WERI-Rb-1 (cell line): Measurements from ENCODE around the gene CADM4.

Source experiments
- DNase-seq: peaks from one replicate; pipeline ENCODE4 v3.0.0-alpha.2; 2020
- H3K27ac ChIP-seq: fragments of 250-450 bp; sonication (Bioruptor Pico); 2 replicates; pipeline ENCODE4 v1.5.1; 2020; ENCODE audit warnings: mild to moderate bottlenecking, moderate library complexity
- H3K27me3 ChIP-seq: fragments of 250-450 bp; sonication (Bioruptor Pico); 2 replicates; pipeline ENCODE4 v1.5.1; 2021; ENCODE audit warnings: mild to moderate bottlenecking, low read depth, moderate library complexity; ENCODE audit not compliant: insufficient read depth, severe bottlenecking
- H3K36me3 ChIP-seq: fragments of 250-450 bp; sonication (Bioruptor Pico); 2 replicates; pipeline ENCODE4 v1.5.1; 2020; ENCODE audit warnings: mild to moderate bottlenecking, moderate library complexity
- H3K4me3 ChIP-seq: 2 replicates; pipeline ENCODE4 v1.5.1; 2011; ENCODE audit warnings: low read depth, mild to moderate bottlenecking, control low read depth, low read length
- H3K9me3 ChIP-seq: fragments of 250-450 bp; sonication (Bioruptor Pico); 2 replicates; pipeline ENCODE4 v1.5.1; 2021; ENCODE audit warnings: mild to moderate bottlenecking, moderate library complexity; ENCODE audit not compliant: severe bottlenecking
- CTCF ChIP-seq: IDR thresholded peaks from 2 replicates; pipeline ENCODE4 v1.5.1; 2011; ENCODE audit warnings: low read depth, mild to moderate bottlenecking, control low read depth, inconsistent platforms, low read length

CADM4 gene

DNA sequence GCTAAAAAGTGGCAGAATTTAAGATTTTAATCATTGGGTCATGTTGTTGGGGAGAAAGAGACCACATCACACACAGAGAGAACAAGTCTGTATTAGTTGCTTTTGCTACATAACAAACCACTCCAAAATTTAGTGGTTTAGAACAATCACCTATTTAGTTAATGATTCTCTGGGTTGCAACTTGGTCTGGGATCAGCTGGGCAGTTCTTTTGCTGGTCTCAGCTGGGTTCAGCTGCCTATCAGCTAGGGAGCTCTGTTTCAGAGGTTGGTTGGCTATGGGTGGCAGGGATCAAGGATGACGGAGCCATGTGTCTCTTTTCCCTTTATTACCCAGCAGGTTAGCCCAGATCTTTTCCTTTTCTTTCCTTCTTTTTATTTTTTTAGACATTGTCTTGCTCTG is 55.2 kb downstream of the CADM4 start:
- Histone ChIP-seq H3K36me3 (peaks cover 4% of the 10 kb centered on the region), H3K27ac (no peak overlapping the region), H3K27me3 (no peaks in the 10 kb centered on the region), H3K4me3 (no peak overlapping the region), H3K9me3 (no peaks in the 10 kb centered on the region)
- no peak for TF ChIP-seq CTCF
- no peak for DNase-seq

DNA sequence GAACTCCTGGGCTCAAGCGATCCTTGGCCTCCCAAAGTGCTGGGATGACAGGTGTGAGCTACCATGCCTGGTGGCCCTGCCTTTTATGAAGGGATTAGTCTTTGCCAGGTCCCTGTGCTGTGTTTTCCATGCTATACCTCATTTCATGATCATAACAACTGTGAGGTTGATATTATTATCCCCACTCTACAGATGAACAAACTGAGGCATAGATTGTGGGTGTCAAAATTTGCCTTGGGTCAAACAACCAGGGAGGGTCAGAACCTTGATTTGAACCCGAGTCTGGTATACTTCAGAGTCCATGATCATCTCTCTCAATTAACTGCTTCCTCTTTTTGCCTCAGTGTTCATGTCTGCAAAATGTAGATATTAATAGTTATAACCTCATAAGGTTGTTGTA is 57.2 kb downstream of the CADM4 start:
- Histone ChIP-seq H3K4me3 (no peak overlapping the region), H3K27ac (no peak overlapping the region), H3K36me3 (no peaks in the 10 kb centered on the region; the same call in none of the 2 replicates), H3K27me3 (no peaks in the 10 kb centered on the region), H3K9me3 (no peaks in the 10 kb centered on the region)
- DNase-seq, result no peak
- TF ChIP-seq CTCF, result no peak

- H3K27ac ChIP-seq, result no peak overlapping the region
- no peaks in the 10 kb centered on the region for H3K9me3 ChIP-seq
- TF ChIP-seq CTCF, result no peak
- DNase-seq, result no peak
- no peaks in the 10 kb centered on the region for H3K27me3 ChIP-seq
- no peaks in the 10 kb centered on the region; the same call in 1 of the 2 replicates for H3K36me3 ChIP-seq
- H3K4me3 ChIP-seq, result no peak overlapping the region
Observed at GRCh38 chr19:43581467-43581866, 58.2 kb downstream of the CADM4 start.

GRCh38 chr19:43578787-43579186 is 60.9 kb downstream of the CADM4 start:
- no peaks in the 10 kb centered on the region for H3K9me3 ChIP-seq
- TF ChIP-seq CTCF, result no peak
- no peak for DNase-seq
- H3K36me3 ChIP-seq, result peaks cover 6% of the 10 kb centered on the region; the same call in 1 of the 2 replicates
- no peaks in the 10 kb centered on the region for H3K27me3 ChIP-seq
- no peak overlapping the region for H3K4me3 ChIP-seq
- H3K27ac ChIP-seq, result no peak overlapping the region

DNA sequence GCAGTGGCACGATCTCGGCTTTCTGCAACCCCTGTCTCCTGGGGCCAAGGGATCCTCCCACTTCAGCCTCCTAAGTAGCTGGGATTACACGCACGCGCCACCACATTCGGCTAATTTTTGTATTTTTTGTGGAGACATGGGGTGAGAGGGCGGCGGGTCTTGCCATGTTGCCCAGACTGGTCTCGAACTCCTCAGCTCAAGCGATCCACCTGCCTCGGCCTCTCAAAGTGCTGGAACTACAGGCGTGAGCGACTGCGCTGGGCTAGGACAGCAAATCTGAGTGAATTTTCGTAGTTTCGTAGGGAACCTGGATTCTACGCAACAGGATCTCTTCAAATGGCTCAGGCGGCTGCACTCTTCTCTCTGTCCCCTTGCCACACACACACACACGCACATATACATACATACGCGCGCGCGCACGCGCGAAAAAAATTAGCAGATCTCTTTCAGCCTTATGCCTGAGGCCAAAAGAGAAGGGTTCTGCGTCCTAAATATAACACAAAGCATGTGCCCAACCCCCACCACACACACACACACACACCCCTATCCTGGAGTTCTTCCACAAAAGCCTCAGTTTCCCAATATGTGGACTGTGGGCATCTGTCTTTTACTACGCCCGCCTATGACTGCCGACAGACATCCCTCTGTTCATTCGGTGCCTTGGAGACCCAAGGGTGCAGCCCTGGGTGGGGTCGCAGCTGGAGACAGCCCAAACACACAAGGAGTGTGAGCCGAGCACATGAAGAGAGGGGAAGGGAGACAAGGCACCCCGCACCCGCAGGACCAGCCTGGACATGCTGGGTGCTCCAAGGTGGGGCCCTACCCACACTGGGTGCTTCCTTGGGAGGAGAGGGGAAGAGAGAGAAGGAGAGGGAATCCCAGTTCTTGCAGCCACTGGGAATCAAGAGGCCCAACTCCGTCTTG is 63.4 kb downstream of the CADM4 start:
- DNase-seq, result no peak
- Histone ChIP-seq H3K27me3 (no peaks in the 10 kb centered on the region), H3K9me3 (no peaks in the 10 kb centered on the region), H3K36me3 (peaks cover 25% of the 10 kb centered on the region), H3K4me3 (peak overlapping the region; percentile 36), H3K27ac (peak overlapping the region; percentile 76)
- TF ChIP-seq CTCF, result no peak
